GM12801 (cell line): ENCODE data around the gene OTULINL.

Source experiments
- CTCF ChIP-seq: IDR thresholded peaks from one replicate; pipeline ENCODE4 v1.5.1; 2011; ENCODE audit warnings: control low read depth; ENCODE audit not compliant: insufficient read length; ENCODE audit errors: extremely low read depth

The OTULINL gene

GRCh38 chr5:14584848-14585247 lies 3.3 kb downstream of the OTULINL start:
- no peak for TF ChIP-seq CTCF

GRCh38 chr5:14587150-14587549 lies 5.6 kb downstream of the OTULINL start:
- no peak for TF ChIP-seq CTCF

GRCh38 chr5:14588145-14588544 lies 6.6 kb downstream of the OTULINL start:
- TF ChIP-seq CTCF, result no peak

- no peak for TF ChIP-seq CTCF
These were observed 7.4 kb downstream of the OTULINL start for GRCh38 chr5:14588758-14589543.

GRCh38 chr5:14590949-14591348 lies 9.4 kb downstream of the OTULINL start:
- TF ChIP-seq CTCF, result no peak

GRCh38 chr5:14591548-14591947 lies 10.0 kb downstream of the OTULINL start:
- TF ChIP-seq CTCF, result no peak

GRCh38 chr5:14593326-14594021 lies 11.9 kb downstream of the OTULINL start:
- TF ChIP-seq CTCF, result no peak
